Measurements from ENCODE around the gene OAS2.

OAS2 gene

DNA sequence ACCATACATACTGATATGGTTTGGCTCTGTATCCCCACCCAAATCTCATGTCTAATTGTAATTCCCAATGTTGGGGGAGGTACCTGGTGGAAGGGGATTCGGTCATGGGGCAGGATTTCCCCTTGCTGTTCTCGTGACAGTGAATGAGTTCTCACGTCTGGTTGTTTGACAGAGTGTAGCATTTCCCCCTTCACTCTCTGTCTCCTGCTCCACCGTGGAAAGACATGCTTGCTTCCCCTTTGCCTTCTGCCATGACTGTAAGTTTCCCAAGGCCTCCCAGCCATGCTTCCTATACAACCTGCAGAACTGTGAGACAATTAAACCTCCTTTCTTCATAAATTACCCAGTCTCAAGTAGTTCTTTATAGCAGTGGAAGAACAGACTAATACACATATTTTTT is 49.4 kb downstream of the OAS2 start:
- no peak for FAIRE-seq

DNA sequence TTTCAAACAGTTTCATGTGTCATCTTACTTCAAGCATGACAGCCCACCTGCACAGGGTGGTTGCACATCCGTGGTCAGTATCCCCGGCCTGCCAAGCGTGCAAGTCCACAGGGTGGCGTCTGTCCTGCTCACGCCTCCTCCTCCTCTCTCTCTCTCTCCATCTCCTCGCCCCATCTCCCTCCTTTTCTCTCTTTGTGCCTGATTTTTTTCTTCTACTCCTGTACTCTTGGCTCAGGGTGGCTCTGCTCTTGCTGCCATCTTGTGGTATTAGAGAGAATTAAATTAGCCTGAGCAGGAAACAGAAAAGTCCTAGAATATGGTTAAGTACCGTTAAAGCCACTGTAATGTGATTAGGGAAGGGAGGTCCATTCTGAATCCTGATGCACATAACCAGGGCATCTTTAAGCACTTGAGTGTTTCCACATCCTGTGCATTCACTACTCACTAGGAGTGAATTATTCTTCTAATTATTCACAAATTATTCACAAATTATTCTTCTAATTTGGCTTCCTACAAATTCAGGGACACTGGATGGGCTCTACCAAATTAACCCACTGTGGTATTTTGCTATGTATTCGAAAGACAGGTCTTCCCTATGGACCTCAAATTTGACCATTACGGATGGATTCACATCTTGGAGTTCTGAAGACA is 52.7 kb downstream of the OAS2 start:
- no peak for FAIRE-seq

DNA sequence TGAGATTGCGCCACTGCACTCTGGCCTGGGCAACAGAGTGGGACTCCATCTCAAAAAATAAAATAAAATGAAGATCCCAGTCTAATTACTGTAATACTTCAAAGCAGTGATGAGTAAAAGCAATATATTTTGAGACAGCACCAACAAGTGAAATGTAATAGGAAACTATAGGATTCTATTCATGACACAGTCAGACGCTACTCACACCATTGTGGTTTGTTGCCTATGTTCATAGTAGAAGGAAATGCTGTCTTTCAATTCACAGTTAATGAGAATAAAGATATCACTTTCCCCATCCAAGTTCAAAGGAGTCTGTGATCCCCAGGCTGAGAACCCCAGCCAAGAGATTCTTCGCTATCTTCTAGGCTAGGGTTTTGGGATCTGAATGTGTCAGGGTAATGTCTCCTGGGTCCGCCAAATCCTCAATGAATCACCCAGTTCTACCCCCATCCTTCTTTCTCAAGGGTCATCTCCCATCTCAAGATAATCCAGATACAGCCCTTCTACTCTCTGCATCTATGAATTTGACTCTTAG is 61.7 kb downstream of the OAS2 start:
- no peak for FAIRE-seq

DNA sequence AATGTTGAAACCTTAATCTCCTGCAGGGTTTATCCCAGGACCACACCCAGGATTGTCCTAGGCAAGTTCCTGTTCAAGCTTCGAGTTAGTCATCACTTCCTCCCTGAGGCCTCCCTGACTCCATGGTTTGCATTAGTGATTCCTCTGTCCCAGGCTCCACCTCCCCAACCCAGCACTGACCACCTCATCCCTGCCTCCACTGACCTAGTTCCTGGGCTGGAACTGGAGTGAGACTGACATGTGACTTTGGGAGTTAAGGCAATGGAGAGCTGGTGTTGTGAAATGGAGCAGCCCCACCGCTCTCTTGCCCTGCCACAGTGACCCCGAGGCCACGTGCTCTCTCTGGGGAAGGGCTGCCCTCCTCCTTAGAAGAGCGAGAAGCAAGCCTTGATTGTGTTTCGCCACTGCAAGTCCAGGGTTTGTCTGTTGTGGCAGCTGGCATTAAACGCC is 62.4 kb downstream of the OAS2 start:
- no peak for FAIRE-seq

DNA sequence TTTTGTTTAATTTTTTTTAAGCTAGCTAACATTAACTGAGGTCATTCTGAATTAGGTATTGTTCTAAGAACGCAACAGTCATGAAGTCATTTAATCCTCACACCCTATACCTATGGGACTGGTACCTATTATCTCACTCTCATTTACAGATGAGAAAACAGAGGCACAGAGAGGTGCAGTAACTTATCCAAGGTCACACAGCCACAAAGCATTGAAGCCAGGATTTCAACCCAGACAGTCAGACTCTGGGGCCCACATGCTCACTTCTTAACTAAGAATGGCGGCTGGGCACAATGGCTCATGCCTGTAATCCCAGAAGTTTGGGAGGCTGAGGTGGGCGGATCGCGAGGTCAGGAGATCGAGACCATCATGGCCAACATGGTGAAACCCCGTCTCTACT is 63.2 kb downstream of the OAS2 start:
- no peak for FAIRE-seq

DNA sequence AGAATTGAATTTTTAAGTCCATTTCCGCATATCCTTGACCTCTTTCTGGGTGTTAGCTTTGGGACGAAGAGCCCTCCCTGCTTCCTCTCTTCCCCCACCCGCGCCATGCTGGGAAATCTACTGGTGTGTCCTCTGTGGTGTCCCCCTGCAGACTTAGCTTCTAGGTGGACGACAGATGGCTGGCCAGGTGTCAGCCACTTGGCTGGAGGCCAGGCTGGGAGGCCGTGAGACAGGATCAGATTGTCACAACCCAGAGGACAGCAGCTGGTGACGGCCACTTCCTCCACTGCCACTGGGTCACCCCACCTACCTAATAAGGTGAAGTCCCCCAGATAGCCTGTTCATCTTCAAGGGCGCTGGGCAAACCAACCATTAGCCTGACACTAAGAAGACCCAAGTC is 64.9 kb downstream of the OAS2 start:
- no peak for FAIRE-seq

DNA sequence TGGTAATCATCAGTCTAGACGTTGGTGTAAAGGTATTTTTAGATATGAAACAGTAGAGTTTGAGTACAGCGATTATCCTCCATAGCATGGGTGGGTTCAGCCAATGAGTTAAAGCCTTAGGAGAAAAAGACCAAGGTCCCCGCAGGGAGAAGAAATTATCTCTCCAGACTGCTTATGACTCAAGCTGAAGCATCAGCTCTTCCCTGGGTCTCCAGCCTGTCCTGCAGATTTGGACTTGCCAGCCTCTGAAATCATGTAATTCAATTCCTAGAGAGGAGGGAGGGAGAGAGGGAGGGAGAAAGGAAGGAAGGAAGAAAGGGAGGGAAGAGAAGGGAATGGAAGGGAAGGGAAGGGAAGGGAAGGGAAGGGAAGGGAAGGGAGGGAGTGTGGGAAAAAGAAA is 66.2 kb downstream of the OAS2 start:
- FAIRE-seq: no peak

DNA sequence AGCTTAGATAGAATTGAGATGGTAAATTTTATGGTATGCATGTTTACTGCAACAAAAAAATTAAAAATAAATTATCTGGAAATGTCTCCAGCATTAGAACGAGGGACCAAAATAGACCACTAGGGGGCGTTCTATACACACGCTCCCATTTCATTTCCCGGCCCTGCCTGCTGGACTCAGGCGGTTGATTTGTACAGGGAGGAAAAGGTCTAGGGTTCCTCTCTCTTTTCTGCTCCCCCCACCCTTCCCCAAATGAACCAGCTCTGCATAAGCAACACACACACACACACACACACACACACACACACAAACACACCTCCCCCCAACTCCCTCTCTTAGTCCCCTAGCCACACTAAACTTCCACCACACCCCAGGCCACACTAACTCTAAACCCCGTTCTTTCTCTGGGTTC is 70.4 kb downstream of the OAS2 start:
- peak; percentile 33 for FAIRE-seq

DNA sequence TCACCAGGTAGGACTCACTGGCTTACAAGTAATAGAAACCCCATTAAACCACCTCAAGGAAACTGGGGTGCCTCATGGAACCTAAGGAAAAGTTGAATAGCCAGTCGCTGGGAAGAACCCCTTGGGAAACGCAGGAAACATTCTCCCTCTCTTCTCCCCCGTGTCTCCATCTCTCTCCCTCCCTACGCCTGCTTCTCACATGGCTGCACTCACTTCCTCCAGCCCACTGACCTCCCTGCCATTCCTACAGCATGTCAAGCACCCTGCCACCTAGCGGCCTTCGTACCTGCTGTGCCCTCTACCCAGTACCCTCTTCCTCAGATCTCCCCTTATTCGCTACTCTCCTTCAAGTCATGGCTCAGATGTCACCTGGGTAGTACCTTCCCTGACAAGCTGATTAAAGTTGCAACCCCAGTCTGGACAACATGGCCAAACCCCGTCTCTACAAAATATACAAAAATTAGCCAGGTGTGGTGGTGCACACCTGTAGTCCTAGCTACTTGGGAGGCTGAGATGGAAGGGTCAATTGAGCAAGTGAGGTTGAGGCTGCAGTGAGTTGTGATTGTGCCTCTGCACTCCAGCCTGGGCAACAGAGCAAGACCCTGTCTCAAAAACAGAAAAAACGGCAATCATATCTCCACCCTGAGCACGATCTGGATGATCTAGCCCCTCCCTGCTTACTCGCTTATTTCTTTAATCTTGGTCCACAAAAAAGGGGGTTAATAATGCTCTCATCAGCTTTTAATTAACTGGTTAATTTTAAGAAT is 71.8 kb downstream of the OAS2 start:
- no peak for FAIRE-seq

DNA sequence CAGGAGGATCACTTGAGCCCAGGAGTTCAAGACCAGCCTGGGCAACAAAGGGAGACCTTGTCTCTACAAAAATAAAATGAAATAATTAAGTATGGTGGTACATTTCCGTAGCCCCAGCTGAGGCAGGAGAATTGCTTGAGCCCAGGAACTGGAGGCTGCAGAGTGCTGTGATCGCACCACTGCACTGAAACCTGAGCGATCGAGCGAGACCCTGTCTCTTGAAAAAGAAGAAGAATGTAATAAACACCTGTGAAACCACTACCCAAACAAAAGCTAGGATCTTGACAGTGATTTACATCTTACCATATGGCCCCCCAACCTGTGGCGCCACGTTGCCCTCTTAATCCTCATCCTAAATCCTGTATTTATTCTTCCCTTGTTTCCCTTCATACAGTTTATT is 72.5 kb downstream of the OAS2 start:
- FAIRE-seq: no peak

DNA sequence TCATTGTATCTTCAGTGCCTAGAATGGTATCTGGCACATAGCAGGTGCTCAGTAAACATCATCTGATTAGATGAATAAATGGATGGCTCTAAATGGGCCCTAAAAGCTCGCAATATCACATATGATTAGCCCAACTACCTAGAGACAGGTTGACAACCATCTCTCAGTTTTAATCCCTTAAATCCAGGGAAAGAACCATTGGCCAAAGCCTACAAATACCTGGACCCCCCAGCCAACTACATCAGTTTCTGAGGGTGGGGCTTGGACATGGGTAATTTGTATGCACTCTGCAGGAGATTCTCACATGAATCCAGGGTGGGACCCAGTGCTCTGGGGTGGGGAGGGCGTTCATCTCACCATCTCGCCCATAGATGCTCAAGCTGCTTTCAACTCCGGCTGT is 73.4 kb downstream of the OAS2 start:
- FAIRE-seq: no peak

DNA sequence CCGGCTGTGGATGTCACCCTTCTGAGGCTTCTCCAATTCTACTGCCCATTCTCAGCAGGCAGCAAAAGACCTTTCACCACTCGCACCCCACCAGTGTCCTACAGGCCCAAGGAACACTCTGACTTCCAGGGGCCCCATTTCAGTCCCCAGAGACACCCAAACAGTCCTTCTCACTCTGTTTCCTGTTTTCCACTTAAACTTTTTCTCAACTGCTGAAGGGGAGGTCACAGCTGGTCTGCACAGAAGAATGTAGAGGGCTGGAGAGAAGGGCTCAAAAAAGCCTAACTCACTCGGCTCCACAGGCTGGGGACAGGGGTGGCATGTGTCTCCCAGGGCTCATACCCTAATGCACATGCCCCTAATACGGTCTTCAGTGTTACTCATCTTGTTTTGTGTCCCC is 74.0 kb downstream of the OAS2 start:
- FAIRE-seq: no peak

DNA sequence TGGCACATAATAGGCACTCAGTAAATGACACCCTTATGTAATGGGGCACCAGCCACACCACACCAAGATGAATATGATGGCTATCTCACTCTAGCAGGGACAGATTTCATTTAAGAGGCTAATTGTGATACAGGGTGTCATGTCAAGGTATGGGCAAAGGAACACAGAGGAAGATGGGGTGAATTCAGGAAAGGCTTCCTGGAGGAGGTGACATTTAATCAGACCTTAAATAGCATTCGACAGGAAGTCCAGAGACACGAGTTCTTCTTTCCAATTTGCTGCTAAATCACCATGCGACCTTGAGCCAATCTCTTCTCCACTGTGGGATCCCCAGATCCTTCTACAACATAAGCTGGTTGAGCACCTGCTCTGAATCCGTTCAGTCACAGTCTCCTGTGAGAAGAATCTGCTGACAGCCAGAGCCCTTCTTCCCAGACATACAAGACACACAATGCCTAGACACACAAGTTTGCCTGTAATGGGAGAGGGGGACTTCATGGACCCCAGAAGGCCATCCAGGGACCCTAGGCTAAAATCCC is 76.7 kb downstream of the OAS2 start:
- no peak for FAIRE-seq

DNA sequence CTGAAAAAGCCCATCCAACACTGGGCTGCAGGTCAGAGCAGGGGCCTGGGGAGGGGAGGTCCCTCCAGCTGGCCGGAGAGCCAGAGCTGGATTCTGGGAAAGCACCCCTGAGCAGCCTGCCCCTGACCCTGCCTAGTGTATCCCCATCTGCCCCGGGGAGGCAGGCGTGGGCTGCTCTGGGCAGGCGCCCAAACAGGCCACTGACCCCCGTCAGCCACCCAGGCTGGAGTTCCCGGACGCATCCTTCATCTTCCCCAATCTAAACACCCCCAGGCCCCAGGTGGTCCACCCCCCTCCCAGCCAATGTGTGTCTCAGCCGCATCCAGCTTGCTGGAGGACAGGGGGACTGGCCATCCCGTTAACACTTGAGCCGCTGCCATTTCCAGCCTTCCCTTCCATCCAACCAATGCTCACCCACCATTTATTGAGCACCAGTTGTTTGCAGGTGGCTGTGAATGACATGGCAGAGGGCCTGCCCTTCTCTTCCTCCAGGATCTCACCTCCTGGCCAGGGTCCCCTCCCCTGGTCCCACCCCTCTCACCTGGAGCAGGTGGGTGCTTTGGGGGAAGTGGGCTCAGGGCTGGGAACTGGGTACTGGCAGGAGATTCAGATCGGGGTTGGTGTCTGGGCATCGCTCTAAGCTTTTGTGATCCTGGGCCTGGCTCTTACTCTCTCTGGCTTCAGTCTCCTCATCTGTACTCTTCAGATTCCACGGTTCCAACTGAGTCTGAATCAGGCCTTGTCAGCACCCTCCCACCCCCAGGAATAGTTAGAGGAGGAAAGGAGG is 77.5 kb downstream of the OAS2 start:
- no peak for FAIRE-seq

DNA sequence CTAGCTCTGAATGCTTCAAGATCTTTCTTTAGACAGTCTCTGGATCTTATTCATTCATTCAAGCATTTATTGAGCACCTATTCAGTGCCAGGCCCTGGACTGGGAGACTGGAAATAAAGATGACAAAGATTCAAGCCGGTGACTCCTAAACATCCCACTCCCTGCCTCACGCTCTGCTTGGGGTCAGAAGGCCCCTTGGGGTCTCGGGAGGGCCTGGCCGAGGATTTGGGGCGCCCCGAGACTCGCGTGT is 78.0 kb downstream of the OAS2 start:
- no peak for FAIRE-seq

DNA sequence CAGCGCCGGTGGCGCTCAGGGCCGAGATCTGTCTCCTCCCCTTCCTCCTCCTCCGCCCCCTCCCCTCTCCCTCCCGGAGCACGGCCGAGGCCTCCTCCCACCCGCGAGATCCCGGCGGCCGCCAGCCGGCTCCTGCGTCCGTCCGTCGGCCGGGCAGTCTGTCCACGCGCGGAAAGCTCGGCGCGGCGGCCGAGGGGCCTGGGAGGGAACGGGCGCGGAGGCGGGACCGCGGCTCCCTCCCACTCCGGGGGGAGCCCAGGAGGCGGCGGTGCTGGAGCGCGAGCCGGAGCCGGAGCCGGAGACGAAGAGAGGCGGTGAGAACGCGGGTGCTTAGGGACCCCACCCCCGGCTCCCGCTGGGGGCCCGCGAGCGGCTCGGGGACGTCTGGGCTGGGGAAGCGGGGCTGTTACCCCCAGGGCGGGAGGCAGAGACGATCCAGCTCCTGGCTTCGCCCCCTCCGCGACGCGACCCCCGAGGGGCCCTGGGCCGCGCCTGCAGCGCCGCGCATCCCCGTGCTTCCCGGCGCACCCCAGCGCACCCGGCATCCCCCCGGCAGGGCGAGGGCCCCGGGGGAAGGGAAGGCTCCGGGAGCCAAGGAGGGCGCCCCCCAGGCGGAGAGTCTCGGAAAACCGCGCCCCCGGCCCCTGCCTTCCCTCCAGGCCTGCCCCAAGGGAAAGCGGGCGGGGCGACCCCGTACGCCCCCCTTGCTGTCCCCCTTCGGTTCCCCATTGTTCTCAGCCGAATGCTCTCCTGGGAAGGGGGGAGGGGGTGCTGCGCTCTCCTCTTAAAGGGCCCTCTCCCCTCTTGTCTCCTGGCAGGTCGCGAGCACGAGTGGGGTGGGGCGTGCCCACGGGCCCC is 78.5 kb downstream of the OAS2 start, which contains the start of gene DTX1:
DTX1 (plus strand) TSS at position 100 of the 858 bp plus-strand sequence. CDS start 1,463 bp downstream, outside the sequence.
- FAIRE-seq: no peak

DNA sequence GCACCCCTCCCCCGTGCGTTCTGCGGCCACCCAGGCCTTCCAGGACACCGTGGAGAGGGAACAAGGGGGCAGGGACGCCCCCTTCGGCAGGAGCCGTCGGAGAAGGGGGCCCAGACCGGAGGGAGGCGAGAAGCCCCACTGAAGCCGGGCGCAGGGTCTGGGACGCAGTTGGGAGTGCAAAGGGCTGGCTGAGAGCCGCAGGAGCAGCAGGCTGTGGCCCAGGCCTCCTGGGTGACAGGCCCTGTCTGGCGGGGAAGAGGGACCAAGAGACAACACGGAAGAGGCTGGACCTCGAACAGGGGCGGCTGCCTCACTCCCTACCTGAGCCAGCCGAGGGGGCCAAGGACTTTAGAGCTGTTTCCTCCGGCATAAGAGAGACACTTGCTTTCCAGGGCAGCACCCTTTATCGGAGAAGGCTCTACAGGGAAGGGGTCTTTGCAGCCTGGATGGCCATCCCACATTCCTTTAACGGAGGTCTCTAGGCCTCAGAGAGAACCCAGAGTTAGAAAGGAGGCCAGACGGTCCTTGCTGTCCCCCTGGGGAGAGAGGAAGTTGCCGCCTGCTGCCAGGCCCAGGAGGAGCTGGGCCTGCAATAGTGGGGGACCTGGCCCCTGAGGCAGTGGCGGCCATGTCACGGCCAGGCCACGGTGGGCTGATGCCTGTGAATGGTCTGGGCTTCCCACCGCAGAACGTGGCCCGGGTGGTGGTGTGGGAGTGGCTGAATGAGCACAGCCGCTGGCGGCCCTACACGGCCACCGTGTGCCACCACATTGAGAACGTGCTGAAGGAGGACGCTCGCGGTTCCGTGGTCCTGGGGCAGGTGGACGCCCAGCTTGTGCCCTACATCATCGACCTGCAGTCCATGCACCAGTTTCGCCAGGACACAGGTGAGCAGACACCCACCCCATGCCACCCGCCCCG is 79.5 kb downstream of the OAS2 start:
- no peak for FAIRE-seq

DNA sequence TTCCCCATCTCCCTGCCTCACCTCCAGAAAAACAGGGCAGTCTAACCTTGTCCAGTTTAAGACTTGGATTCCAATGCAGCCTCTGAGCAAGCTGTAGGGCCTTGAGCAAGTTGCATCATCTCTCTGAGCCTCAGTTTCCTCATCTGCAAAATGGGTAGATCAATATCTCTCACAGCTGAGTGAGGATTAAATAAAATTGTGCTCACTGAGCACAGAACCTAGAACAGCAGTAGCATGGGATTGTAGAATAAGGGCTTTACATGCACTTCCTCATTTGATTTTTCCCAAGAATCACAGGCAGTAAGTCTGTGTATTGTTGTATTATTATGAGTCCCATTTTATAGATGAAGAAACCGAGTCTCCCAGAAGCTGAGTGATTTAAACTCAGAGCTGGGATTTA is 80.2 kb downstream of the OAS2 start:
- FAIRE-seq: no peak

DNA sequence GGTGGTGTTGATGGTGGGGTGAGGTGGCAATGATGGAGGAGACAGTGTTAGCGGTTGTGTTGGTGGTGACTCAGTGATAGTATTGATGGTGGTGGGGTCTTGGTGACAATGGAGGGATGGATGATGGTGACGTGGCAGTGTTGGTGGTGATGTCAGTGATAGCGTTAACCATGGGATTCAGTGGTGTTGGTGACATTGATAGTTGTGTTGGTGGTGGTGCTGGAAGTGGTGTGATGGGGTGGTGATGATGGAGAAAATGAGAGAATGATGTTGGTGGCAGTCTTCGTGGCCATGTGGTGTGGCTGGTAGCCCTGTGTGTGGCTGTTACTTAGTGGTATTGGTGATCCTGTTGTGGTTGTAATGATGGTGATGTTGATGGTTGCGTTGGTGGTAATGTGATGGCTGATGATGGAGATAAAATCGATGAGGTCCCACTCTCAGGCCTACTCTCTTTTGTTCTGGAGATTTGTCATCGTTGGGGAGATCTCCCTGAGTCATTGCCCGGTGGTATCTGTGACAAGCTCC is 80.8 kb downstream of the OAS2 start:
- no peak for FAIRE-seq

DNA sequence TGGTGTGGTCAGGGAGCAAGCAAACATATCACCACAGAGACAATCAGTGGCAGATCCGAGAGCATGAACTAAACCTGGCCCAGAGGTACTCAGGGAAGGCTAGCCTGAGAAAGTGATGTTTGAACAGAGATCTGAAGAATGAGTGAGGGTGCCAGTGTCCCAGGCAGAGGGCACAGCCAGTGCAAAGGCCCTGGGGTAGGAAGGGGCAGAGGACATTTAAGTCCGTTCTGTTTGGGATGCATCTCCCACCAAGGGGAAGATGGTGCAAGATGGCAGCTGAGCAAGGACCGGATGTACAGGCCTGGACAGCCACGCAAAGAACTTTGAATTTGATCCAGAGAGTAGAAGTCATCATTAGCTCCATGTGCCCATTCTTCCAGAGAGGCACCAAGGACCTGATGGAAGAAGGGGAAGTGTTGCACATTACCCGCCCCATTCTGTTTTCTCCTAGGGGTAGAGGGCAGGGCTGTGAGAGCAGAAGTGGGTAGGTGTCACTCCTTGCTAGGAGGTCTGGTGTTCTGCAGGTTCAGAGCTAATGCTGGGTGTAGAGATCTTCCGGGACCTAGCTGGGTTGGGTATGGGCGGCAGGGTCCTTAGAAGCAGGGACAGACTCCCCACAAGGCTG is 82.1 kb downstream of the OAS2 start:
- FAIRE-seq: no peak
